ENCODE data around the gene SLIT1.

Gene SLIT1

DNA sequence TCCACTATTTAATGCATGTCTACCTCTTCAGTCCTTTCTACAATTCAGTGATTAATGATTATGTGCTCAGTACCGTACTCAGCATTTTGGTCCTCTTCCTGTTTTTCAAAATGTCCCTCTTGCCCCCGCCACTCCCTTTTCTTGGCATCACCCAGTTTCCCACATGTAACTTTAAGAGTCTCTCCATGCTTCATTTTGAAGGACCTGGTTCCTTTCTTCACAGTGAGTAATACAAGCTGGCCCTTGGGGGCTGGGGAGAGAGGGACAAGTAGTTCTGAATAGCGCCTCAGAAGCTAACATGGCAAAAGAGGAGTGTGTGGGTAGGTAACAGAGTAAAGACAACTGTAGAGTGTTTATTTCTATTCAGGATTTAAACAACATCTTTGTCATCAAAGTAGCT is 34.6 kb upstream of the SLIT1 start:
- H3K4me1 ChIP-seq (ENCODE audit: control insufficient read depth, insufficient read depth, low read length): peaks cover 13% of the 10 kb centered on the region
- H3K36me3 ChIP-seq (ENCODE audit: control insufficient read depth, insufficient read depth, low read length): peaks cover 14% of the 10 kb centered on the region

DNA sequence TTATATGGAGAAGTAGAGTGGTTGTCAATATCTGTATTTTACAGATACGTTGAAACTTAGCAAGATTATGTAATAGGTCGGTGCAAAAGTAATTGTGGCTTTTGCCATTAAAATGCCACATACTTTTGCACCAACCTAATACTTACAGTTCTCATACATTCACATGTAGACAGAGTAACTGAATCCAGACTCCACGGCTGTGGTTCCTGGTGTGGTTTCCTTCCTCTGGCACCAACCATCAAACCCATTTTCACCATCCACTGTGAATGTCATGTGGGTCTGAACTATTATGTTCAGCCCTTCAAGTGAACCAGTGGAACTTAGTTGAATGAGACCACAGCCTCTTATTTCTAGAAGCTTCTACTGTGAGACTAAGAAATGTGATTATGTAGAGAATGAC is 31.5 kb upstream of the SLIT1 start:
- H3K4me3 ChIP-seq (ENCODE audit: low read depth, low read length): no peak overlapping the region
- no peak overlapping the region for H3K27ac ChIP-seq (ENCODE audit: low read depth, low read length)
- H3K9ac ChIP-seq (ENCODE audit: low read length): no peak overlapping the region
- peaks cover 3% of the 10 kb centered on the region; the same call in 1 of the 2 replicates for H3K4me1 ChIP-seq (ENCODE audit: control insufficient read depth, insufficient read depth, low read length)
- H3K27me3 ChIP-seq (ENCODE audit: control insufficient read depth, insufficient read depth, low read length): no peaks in the 10 kb centered on the region
- no peaks in the 10 kb centered on the region for H3K36me3 ChIP-seq (ENCODE audit: control insufficient read depth, insufficient read depth, low read length)
- no peaks in the 10 kb centered on the region for H3K9me3 ChIP-seq (ENCODE audit: control insufficient read depth, insufficient read depth, low read depth, low read length)

More for the DNA sequence above, 34.6 kb upstream of the SLIT1 start:
- Histone ChIP-seq H3K9me3 (ENCODE audit: control insufficient read depth, insufficient read depth, low read depth, low read length) (no peaks in the 10 kb centered on the region), H3K9ac (ENCODE audit: low read length) (no peak overlapping the region), H3K4me3 (ENCODE audit: low read depth, low read length) (no peak overlapping the region), H3K27ac (ENCODE audit: low read depth, low read length) (no peak overlapping the region), H3K27me3 (ENCODE audit: control insufficient read depth, insufficient read depth, low read length) (no peaks in the 10 kb centered on the region)

GRCh38 chr10:97215619-97216260 is 30.0 kb upstream of the SLIT1 start:
- Histone ChIP-seq H3K9ac (ENCODE audit: low read length) (no peak overlapping the region), H3K36me3 (ENCODE audit: control insufficient read depth, insufficient read depth, low read length) (no peaks in the 10 kb centered on the region), H3K4me3 (ENCODE audit: low read depth, low read length) (no peak overlapping the region), H3K27ac (ENCODE audit: low read depth, low read length) (no peak overlapping the region), H3K27me3 (ENCODE audit: control insufficient read depth, insufficient read depth, low read length) (no peaks in the 10 kb centered on the region), H3K4me1 (ENCODE audit: control insufficient read depth, insufficient read depth, low read length) (no peaks in the 10 kb centered on the region), H3K9me3 (ENCODE audit: control insufficient read depth, insufficient read depth, low read depth, low read length) (no peaks in the 10 kb centered on the region)

GRCh38 chr10:97213431-97213830 is 27.7 kb upstream of the SLIT1 start:
- H3K4me3 ChIP-seq (ENCODE audit: low read depth, low read length): no peak overlapping the region
- H3K27me3 ChIP-seq (ENCODE audit: control insufficient read depth, insufficient read depth, low read length): no peaks in the 10 kb centered on the region
- H3K27ac ChIP-seq (ENCODE audit: low read depth, low read length): no peak overlapping the region
- H3K4me1 ChIP-seq (ENCODE audit: control insufficient read depth, insufficient read depth, low read length): no peaks in the 10 kb centered on the region
- no peaks in the 10 kb centered on the region for H3K9me3 ChIP-seq (ENCODE audit: control insufficient read depth, insufficient read depth, low read depth, low read length)
- no peaks in the 10 kb centered on the region for H3K36me3 ChIP-seq (ENCODE audit: control insufficient read depth, insufficient read depth, low read length)
- H3K9ac ChIP-seq (ENCODE audit: low read length): no peak overlapping the region

DNA sequence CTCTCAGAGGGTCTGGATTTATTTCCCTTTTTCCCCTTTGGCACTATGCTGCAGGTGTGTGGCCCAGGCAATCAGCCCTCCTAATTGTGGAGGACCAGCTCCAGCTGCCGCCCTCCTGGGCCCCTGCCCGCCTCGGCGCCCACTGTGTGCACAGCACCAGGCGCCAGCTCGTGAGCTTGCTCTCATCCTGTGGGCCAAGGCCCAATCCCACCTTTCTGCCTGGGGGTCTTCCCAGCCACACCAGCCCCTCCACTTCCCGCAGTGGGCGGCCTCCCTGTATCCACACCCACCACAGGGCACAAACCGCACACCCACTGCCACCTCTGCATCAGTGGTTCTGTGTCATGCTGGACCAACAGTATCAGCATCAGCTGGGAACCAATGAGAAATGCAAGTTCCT is 25.5 kb upstream of the SLIT1 start:
- Histone ChIP-seq H3K4me1 (ENCODE audit: control insufficient read depth, insufficient read depth, low read length) (0 out of 2 replicates have a peak, but pooled peaks cover 3% of the 10 kb centered on the region), H3K9me3 (ENCODE audit: control insufficient read depth, insufficient read depth, low read depth, low read length) (no peaks in the 10 kb centered on the region), H3K4me3 (ENCODE audit: low read depth, low read length) (no peak overlapping the region), H3K9ac (ENCODE audit: low read length) (no peak overlapping the region), H3K27ac (ENCODE audit: low read depth, low read length) (no peak overlapping the region), H3K27me3 (ENCODE audit: control insufficient read depth, insufficient read depth, low read length) (no peaks in the 10 kb centered on the region), H3K36me3 (ENCODE audit: control insufficient read depth, insufficient read depth, low read length) (no peaks in the 10 kb centered on the region)

- H3K4me3 ChIP-seq (ENCODE audit: low read depth, low read length): no peak overlapping the region
- H3K4me1 ChIP-seq (ENCODE audit: control insufficient read depth, insufficient read depth, low read length): 0 out of 2 replicates have a peak, but pooled peaks cover 3% of the 10 kb centered on the region
- H3K9ac ChIP-seq (ENCODE audit: low read length): no peak overlapping the region
- no peaks in the 10 kb centered on the region for H3K36me3 ChIP-seq (ENCODE audit: control insufficient read depth, insufficient read depth, low read length)
- H3K27me3 ChIP-seq (ENCODE audit: control insufficient read depth, insufficient read depth, low read length): no peaks in the 10 kb centered on the region
- no peak overlapping the region for H3K27ac ChIP-seq (ENCODE audit: low read depth, low read length)
- H3K9me3 ChIP-seq (ENCODE audit: control insufficient read depth, insufficient read depth, low read depth, low read length): no peaks in the 10 kb centered on the region
These were observed 24.8 kb upstream of the SLIT1 start for GRCh38 chr10:97210543-97210960.

GRCh38 chr10:97207756-97208346 is 22.1 kb upstream of the SLIT1 start:
- Histone ChIP-seq H3K27ac (ENCODE audit: low read depth, low read length) (no peak overlapping the region), H3K4me3 (ENCODE audit: low read depth, low read length) (no peak overlapping the region), H3K4me1 (ENCODE audit: control insufficient read depth, insufficient read depth, low read length) (0 out of 2 replicates have a peak, but pooled peaks cover 3% of the 10 kb centered on the region), H3K36me3 (ENCODE audit: control insufficient read depth, insufficient read depth, low read length) (no peaks in the 10 kb centered on the region), H3K27me3 (ENCODE audit: control insufficient read depth, insufficient read depth, low read length) (no peaks in the 10 kb centered on the region), H3K9me3 (ENCODE audit: control insufficient read depth, insufficient read depth, low read depth, low read length) (no peaks in the 10 kb centered on the region), H3K9ac (ENCODE audit: low read length) (no peak overlapping the region)

GRCh38 chr10:97207131-97207530 is 21.4 kb upstream of the SLIT1 start:
- Histone ChIP-seq H3K4me3 (ENCODE audit: low read depth, low read length) (no peak overlapping the region), H3K36me3 (ENCODE audit: control insufficient read depth, insufficient read depth, low read length) (no peaks in the 10 kb centered on the region), H3K27ac (ENCODE audit: low read depth, low read length) (no peak overlapping the region), H3K4me1 (ENCODE audit: control insufficient read depth, insufficient read depth, low read length) (0 out of 2 replicates have a peak, but pooled peaks cover 3% of the 10 kb centered on the region), H3K9ac (ENCODE audit: low read length) (no peak overlapping the region), H3K9me3 (ENCODE audit: control insufficient read depth, insufficient read depth, low read depth, low read length) (no peaks in the 10 kb centered on the region), H3K27me3 (ENCODE audit: control insufficient read depth, insufficient read depth, low read length) (no peaks in the 10 kb centered on the region)

GRCh38 chr10:97204826-97205679 is 19.3 kb upstream of the SLIT1 start:
- no peaks in the 10 kb centered on the region for H3K36me3 ChIP-seq (ENCODE audit: control insufficient read depth, insufficient read depth, low read length)
- H3K27me3 ChIP-seq (ENCODE audit: control insufficient read depth, insufficient read depth, low read length): no peaks in the 10 kb centered on the region
- H3K4me1 ChIP-seq (ENCODE audit: control insufficient read depth, insufficient read depth, low read length): 0 out of 2 replicates have a peak, but pooled peaks cover 3% of the 10 kb centered on the region
- no peak overlapping the region for H3K4me3 ChIP-seq (ENCODE audit: low read depth, low read length)
- no peaks in the 10 kb centered on the region for H3K9me3 ChIP-seq (ENCODE audit: control insufficient read depth, insufficient read depth, low read depth, low read length)
- H3K27ac ChIP-seq (ENCODE audit: low read depth, low read length): no peak overlapping the region
- H3K9ac ChIP-seq (ENCODE audit: low read length): no peak overlapping the region

- Histone ChIP-seq H3K36me3 (ENCODE audit: control insufficient read depth, insufficient read depth, low read length) (no peaks in the 10 kb centered on the region), H3K9ac (ENCODE audit: low read length) (no peak overlapping the region), H3K4me1 (ENCODE audit: control insufficient read depth, insufficient read depth, low read length) (0 out of 2 replicates have a peak, but pooled peaks cover 3% of the 10 kb centered on the region), H3K4me3 (ENCODE audit: low read depth, low read length) (no peak overlapping the region), H3K27me3 (ENCODE audit: control insufficient read depth, insufficient read depth, low read length) (no peaks in the 10 kb centered on the region), H3K9me3 (ENCODE audit: control insufficient read depth, insufficient read depth, low read depth, low read length) (no peaks in the 10 kb centered on the region), H3K27ac (ENCODE audit: low read depth, low read length) (no peak overlapping the region)
These were observed 17.5 kb upstream of the SLIT1 start for GRCh38 chr10:97203220-97203619.

- Histone ChIP-seq H3K9me3 (ENCODE audit: control insufficient read depth, insufficient read depth, low read depth, low read length) (no peaks in the 10 kb centered on the region), H3K4me1 (ENCODE audit: control insufficient read depth, insufficient read depth, low read length) (peaks cover 9% of the 10 kb centered on the region), H3K27me3 (ENCODE audit: control insufficient read depth, insufficient read depth, low read length) (peaks cover 16% of the 10 kb centered on the region), H3K4me3 (ENCODE audit: low read depth, low read length) (no peak overlapping the region), H3K36me3 (ENCODE audit: control insufficient read depth, insufficient read depth, low read length) (no peaks in the 10 kb centered on the region), H3K9ac (ENCODE audit: low read length) (no peak overlapping the region), H3K27ac (ENCODE audit: low read depth, low read length) (no peak overlapping the region)
These were observed 14.9 kb upstream of the SLIT1 start for GRCh38 chr10:97200616-97201015.
